HCT116 (cell line): ENCODE results near the gene IQGAP3. TPM values are rescaled to one million over a fixed set of nuclear protein-coding genes. Genes with fewer than 3 reads are reported as not detected.

Experiments
- ATAC-seq: fragments of 200-7000 bp; cut with Tn5 transposase; 2 replicates; pipeline ENCODE4 v1.9.1; 2020; ENCODE audit warnings: mild to moderate bottlenecking, moderate library complexity
- BruUV-seq: library from RNA; stranded (reverse); fragments of 400-500 nt; replicated peaks from 2 replicates; lab custom pipeline; 2021; lab: Mats Ljungman, UMichigan
- CTCF ChIA-PET: fragments of 300-600 bp; sonication (Branson Sonifier 250); formaldehyde crosslinking; loops from one replicate; lab custom pipeline; 2021; ENCODE audit warnings: antibody characterized with exemption; lab: Charles Lee
- POLR2A ChIA-PET: fragments of 300-600, 350-600 bp; sonication (Branson Sonifier 250); formaldehyde crosslinking; loops from one replicate; lab custom pipeline; 2021; ENCODE audit warnings: antibody characterized with exemption; lab: Charles Lee
- RAD21 ChIA-PET, 2 experiments: fragments of 300-600 bp; sonication (Branson Sonifier 250); formaldehyde crosslinking; loops; one replicate each; lab custom pipeline; 2023; ENCODE audit warnings: low total read pairs in 2 of 2; ENCODE audit not compliant: uncharacterized antibody in 2 of 2, unreplicated experiment in 2 of 2, low non-redundant PET in 1 of 2; lab: Charles Lee
- DNase-seq: peaks from one replicate; pipeline ENCODE4 v3.0.0-alpha.2; 2010; ENCODE audit warnings: low read depth, low spot score
- H2AFZ ChIP-seq: fragments of 200-600 bp; shearing (Covaris generic), sonication (generic); 2 replicates; pipeline ENCODE4 v1.6.1; 2017; ENCODE audit warnings: low read depth, mixed run types, mixed read lengths, antibody characterized with exemption, low read length; ENCODE audit not compliant: poor library complexity, severe bottlenecking
- H3K27ac ChIP-seq: 2 replicates; pipeline ENCODE4 v1.5.1; 2012; ENCODE audit warnings: low read depth, low read length
- H3K27me3 ChIP-seq: fragments of 200-600 bp; sonication (generic); 2 replicates; pipeline ENCODE4 v1.6.1; 2016; ENCODE audit warnings: mixed run types, low read length, mixed read lengths; ENCODE audit not compliant: insufficient read depth
- H3K36me3 ChIP-seq, 2 experiments: fragments of 200-500 bp in 1 of 2; fragments of 200-600 bp in 1 of 2; sonication (Bioruptor generic) in 1 of 2; sonication (generic) in 1 of 2; 2 replicates each; pipeline versions ENCODE4 v1.5.1 to v1.6.1; 2014 to 2016; ENCODE audit warnings: low read length in 2 of 2, inconsistent platforms in 1 of 2, mixed read lengths in 1 of 2, mixed run types in 1 of 2; ENCODE audit not compliant: insufficient read depth in 2 of 2, control insufficient read depth in 1 of 2
- H3K4me1 ChIP-seq, 2 experiments: fragments of 200-600 bp in 1 of 2; sonication (generic) in 1 of 2; 2 replicates each; pipeline versions ENCODE4 v1.5.1 to v1.6.1; 2012 to 2017; ENCODE audit warnings: low read length in 2 of 2, inconsistent platforms in 1 of 2, mild to moderate bottlenecking in 1 of 2, mixed read lengths in 1 of 2, mixed run types in 1 of 2, moderate library complexity in 1 of 2; ENCODE audit not compliant: insufficient read depth in 2 of 2, control insufficient read depth in 1 of 2
- H3K4me2 ChIP-seq: fragments of 200-600 bp; sonication (generic); 2 replicates; pipeline ENCODE4 v1.6.1; 2017; ENCODE audit warnings: mixed run types, low read length, mixed read lengths
- H3K4me3 ChIP-seq, 2 experiments: fragments of 200-600 bp in 1 of 2; sonication (generic) in 1 of 2; replicated peaks in 1 of 2; 2 replicates each; pipeline ENCODE4 v1.5.1; 2011 to 2016; ENCODE audit warnings: low read length in 2 of 2, control low read depth in 1 of 2, low read depth in 1 of 2, mild to moderate bottlenecking in 1 of 2, mixed read lengths in 1 of 2, mixed run types in 1 of 2
- H3K79me2 ChIP-seq: fragments of 200-600 bp; sonication (generic); 2 replicates; pipeline ENCODE4 v1.6.1; 2017; ENCODE audit warnings: mild to moderate bottlenecking, mixed run types, low read length, moderate library complexity, mixed read lengths; ENCODE audit not compliant: insufficient read depth
- H3K9ac ChIP-seq: fragments of 200-600 bp; sonication (generic); 2 replicates; pipeline ENCODE4 v1.6.1; 2016; ENCODE audit warnings: low read length, mixed read lengths
- H3K9me2 ChIP-seq: fragments of 200-600 bp; sonication (generic), shearing (Covaris generic); 2 replicates; pipeline ENCODE4 v1.6.1; 2017; ENCODE audit warnings: mixed run types, mild to moderate bottlenecking, moderate library complexity; ENCODE audit not compliant: insufficient read depth
- H3K9me3 ChIP-seq, 2 experiments: fragments of 200-500 bp in 1 of 2; fragments of 200-600 bp in 1 of 2; sonication (Bioruptor generic) in 1 of 2; sonication (generic) in 1 of 2; 2 replicates each; pipeline ENCODE4 v1.6.1; 2014 to 2017; ENCODE audit warnings: low read length in 2 of 2, mixed read lengths in 2 of 2, inconsistent platforms in 1 of 2, low read depth in 1 of 2, mild to moderate bottlenecking in 1 of 2, mixed run types in 1 of 2, moderate library complexity in 1 of 2; ENCODE audit not compliant: control insufficient read depth in 1 of 2, insufficient read depth in 1 of 2
- H4K20me1 ChIP-seq: fragments of 200-600 bp; sonication (generic), shearing (Covaris generic); 2 replicates; pipeline ENCODE4 v1.6.1; 2017; ENCODE audit warnings: mixed run types, mild to moderate bottlenecking, moderate library complexity; ENCODE audit not compliant: insufficient read depth
- EGR1 ChIP-seq: IDR thresholded peaks from 2 replicates; pipeline ENCODE4 v1.6.1; 2012; ENCODE audit warnings: low read depth
- ELF1 ChIP-seq: IDR thresholded peaks from 2 replicates; pipeline ENCODE4 v1.6.1; 2012; ENCODE audit warnings: low read depth, borderline replicate concordance
- EZH2 ChIP-seq: fragments of 200-600 bp; sonication (generic); IDR thresholded peaks from 2 replicates; pipeline ENCODE4 v1.6.1; 2017; ENCODE audit warnings: antibody characterized with exemption, mixed run types
- EZH2phosphoT487 ChIP-seq: fragments of 200-600 bp; IDR thresholded peaks from 2 replicates; pipeline ENCODE4 v1.6.1; 2018; ENCODE audit warnings: antibody characterized with exemption, borderline replicate concordance
- FOSL1 ChIP-seq: IDR thresholded peaks from 2 replicates; pipeline ENCODE4 v1.6.1; 2012; ENCODE audit warnings: low read depth
- JUND ChIP-seq: IDR thresholded peaks from 2 replicates; pipeline ENCODE4 v1.6.1; 2012
- POLR2AphosphoS5 ChIP-seq: IDR thresholded peaks from 2 replicates; pipeline ENCODE4 v1.6.1; 2011; ENCODE audit warnings: mild to moderate bottlenecking, low read depth, low read length, moderate library complexity
- RAD21 ChIP-seq: IDR thresholded peaks from 2 replicates; pipeline ENCODE4 v1.6.1; 2012; ENCODE audit warnings: low read depth, mild to moderate bottlenecking
- SIN3A ChIP-seq: IDR thresholded peaks from 2 replicates; pipeline ENCODE4 v1.6.1; 2012; ENCODE audit warnings: low read depth
- SRF ChIP-seq: IDR thresholded peaks from 2 replicates; pipeline ENCODE4 v1.6.1; 2012; ENCODE audit warnings: low read depth
- TCF7L2 ChIP-seq: IDR thresholded peaks from 2 replicates; pipeline ENCODE4 v1.7.0; 2011; ENCODE audit warnings: borderline replicate concordance, inconsistent platforms; ENCODE audit not compliant: insufficient read depth, insufficient read length; ENCODE audit errors: extremely low read depth
- YY1 ChIP-seq: IDR thresholded peaks from 2 replicates; pipeline ENCODE4 v1.6.1; 2011; ENCODE audit warnings: low read length, low read depth, moderate library complexity, mild to moderate bottlenecking; ENCODE audit not compliant: insufficient replicate concordance; ENCODE audit errors: extremely low read depth
- ZFX ChIP-seq: fragments of 450-650 bp; IDR thresholded peaks from 2 replicates; pipeline ENCODE4 v1.6.1; 2017
- ZNF274 ChIP-seq: fragments of 200-500 bp; sonication (Bioruptor generic); IDR thresholded peaks from 2 replicates; pipeline ENCODE4 v1.6.1; 2014; ENCODE audit warnings: mild to moderate bottlenecking, low read depth, low read length, inconsistent platforms
- intact Hi-C: fragments of 100-400 bp; cut with micrococcal nuclease; formaldehyde crosslinking; loops from 2 replicates; pipeline ENCODE4 v1.10.0; 2022
- total RNA-seq: library from RNA; stranded (reverse); gene quantifications from one replicate; pipeline ENCODE4 v1.2.1, GENCODE V29; 2021; ENCODE audit not compliant: unreplicated experiment
- TF ChIP-seq, protein P1 (sequence below): IDR thresholded peaks from 2 replicates; pipeline ENCODE4 v1.6.1; 2011; ENCODE audit warnings: mild to moderate bottlenecking, low read length, moderate library complexity; ENCODE audit not compliant: insufficient replicate concordance; ENCODE audit errors: extremely low read depth
- TF ChIP-seq, protein P2 (sequence below): IDR thresholded peaks from 2 replicates; pipeline ENCODE4 v1.6.1; 2012
- TF ChIP-seq, protein P3 (sequence below): IDR thresholded peaks from 2 replicates; pipeline ENCODE4 v1.6.1; 2012
- TF ChIP-seq, protein P4 (sequence below), 3 experiments: fragments of 200-600 bp in 1 of 3; sonication (generic) in 1 of 3; IDR thresholded peaks in 2 of 3; conservative IDR thresholded peaks in 1 of 3; 2 replicates each; pipeline ENCODE4 v1.5.1; 2012 to 2017; ENCODE audit warnings: low read depth in 2 of 3, low read length in 2 of 3, antibody characterized with exemption in 1 of 3, borderline replicate concordance in 1 of 3, control low read depth in 1 of 3, mild to moderate bottlenecking in 1 of 3, mixed read lengths in 1 of 3, mixed run types in 1 of 3, moderate library complexity in 1 of 3; ENCODE audit not compliant: insufficient read depth in 1 of 3

Gene IQGAP3
- total RNA-seq, 1 experiment from 2014 or later: 38.8 TPM

DNA sequence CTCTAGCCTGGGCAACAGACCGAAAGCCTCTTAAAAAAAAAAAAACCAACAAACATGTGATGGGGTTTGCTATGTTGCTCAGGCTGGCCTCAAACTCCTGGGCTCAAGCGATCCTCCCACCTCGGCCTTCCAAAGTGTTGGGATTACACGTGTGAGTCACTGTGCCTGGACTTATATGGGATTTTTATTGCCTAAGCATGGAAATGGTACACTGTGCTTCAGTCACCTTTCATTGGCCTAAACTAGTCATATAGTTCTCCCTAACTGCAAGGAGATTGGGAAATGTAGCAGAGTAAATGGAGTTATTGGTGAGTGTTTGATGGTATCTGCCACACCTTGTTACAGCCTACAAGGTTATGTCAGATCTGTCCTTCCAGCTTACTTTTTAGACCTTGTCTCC lies 54.6 kb downstream of the IQGAP3 start:
- POLR2A ChIA-PET: no interaction called here
- H3K79me2 ChIP-seq: no peaks in the 10 kb centered on the region
- no peak for DNase-seq
- no peak overlapping the region for H2AFZ ChIP-seq
- H3K4me1 ChIP-seq: 0 out of 4 replicates have a peak, but pooled peaks cover 0 to 4% of the 10 kb centered on the region in 2 experiments
- H3K27me3 ChIP-seq: no peaks in the 10 kb centered on the region
- H3K4me2 ChIP-seq: no peak overlapping the region
- BruUV-seq: no TSS peak
- TF ChIP-seq FOSL1 (no peak), SRF (no peak), ZNF274 (no peak), POLR2AphosphoS5 (no peak), EGR1 (no peak), SIN3A (no peak), ZFX (no peak), TCF7L2 (no peak), JUND (no peak), EZH2 (no peak), YY1 (no peak), EZH2phosphoT487 (no peak), RAD21 (no peak), ELF1 (no peak)
- TF ChIP-seq, protein P1, sequence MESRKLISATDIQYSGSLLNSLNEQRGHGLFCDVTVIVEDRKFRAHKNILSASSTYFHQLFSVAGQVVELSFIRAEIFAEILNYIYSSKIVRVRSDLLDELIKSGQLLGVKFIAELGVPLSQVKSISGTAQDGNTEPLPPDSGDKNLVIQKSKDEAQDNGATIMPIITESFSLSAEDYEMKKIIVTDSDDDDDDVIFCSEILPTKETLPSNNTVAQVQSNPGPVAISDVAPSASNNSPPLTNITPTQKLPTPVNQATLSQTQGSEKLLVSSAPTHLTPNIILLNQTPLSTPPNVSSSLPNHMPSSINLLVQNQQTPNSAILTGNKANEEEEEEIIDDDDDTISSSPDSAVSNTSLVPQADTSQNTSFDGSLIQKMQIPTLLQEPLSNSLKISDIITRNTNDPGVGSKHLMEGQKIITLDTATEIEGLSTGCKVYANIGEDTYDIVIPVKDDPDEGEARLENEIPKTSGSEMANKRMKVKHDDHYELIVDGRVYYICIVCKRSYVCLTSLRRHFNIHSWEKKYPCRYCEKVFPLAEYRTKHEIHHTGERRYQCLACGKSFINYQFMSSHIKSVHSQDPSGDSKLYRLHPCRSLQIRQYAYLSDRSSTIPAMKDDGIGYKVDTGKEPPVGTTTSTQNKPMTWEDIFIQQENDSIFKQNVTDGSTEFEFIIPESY: no peak
- TF ChIP-seq, protein P2, sequence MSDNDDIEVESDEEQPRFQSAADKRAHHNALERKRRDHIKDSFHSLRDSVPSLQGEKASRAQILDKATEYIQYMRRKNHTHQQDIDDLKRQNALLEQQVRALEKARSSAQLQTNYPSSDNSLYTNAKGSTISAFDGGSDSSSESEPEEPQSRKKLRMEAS: no peak
- TF ChIP-seq, protein P3, sequence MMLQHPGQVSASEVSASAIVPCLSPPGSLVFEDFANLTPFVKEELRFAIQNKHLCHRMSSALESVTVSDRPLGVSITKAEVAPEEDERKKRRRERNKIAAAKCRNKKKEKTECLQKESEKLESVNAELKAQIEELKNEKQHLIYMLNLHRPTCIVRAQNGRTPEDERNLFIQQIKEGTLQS: no peak
- TF ChIP-seq, protein P4, sequence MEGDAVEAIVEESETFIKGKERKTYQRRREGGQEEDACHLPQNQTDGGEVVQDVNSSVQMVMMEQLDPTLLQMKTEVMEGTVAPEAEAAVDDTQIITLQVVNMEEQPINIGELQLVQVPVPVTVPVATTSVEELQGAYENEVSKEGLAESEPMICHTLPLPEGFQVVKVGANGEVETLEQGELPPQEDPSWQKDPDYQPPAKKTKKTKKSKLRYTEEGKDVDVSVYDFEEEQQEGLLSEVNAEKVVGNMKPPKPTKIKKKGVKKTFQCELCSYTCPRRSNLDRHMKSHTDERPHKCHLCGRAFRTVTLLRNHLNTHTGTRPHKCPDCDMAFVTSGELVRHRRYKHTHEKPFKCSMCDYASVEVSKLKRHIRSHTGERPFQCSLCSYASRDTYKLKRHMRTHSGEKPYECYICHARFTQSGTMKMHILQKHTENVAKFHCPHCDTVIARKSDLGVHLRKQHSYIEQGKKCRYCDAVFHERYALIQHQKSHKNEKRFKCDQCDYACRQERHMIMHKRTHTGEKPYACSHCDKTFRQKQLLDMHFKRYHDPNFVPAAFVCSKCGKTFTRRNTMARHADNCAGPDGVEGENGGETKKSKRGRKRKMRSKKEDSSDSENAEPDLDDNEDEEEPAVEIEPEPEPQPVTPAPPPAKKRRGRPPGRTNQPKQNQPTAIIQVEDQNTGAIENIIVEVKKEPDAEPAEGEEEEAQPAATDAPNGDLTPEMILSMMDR (IDR thresholded peaks at IDR 0.05 in 2 of 3, conservative IDR thresholded peaks at IDR 0.05 in 1 of 3; ENCODE audit: borderline replicate concordance in 1 of 3, insufficient read depth in 1 of 3, low read depth in 2 of 3, low read length in 2 of 3): no peak
- intact Hi-C loops: no loop called here
- no peak overlapping the region for H3K4me3 ChIP-seq
- RAD21 ChIA-PET: interaction anchor here in 1 of 2 experiments (0.6 kb wide), 1 partner anchor 21 kb away, joined by 3 read pairs; no protein-coding TSS in a partner anchor
- no peak overlapping the region for H3K27ac ChIP-seq
- no peaks in the 10 kb centered on the region for H3K9me3 ChIP-seq
- no peak overlapping the region for H3K9ac ChIP-seq
- CTCF ChIA-PET: interaction anchor here (0.6 kb wide), 1 partner anchor 12 kb away, joined by 3 read pairs; no protein-coding TSS in a partner anchor
- no peaks in the 10 kb centered on the region for H3K36me3 ChIP-seq
- no peak for ATAC-seq
- H4K20me1 ChIP-seq: no peaks in the 10 kb centered on the region
- no peaks in the 10 kb centered on the region for H3K9me2 ChIP-seq
